ENCODE data around the gene ALX4.

ALX4 gene

GRCh38 chr11:44300844-44301563, 8.9 kb downstream of the ALX4 start:
- DNase-seq (ENCODE audit: low read depth) = peak; percentile 62

- no peak for DNase-seq (ENCODE audit: low read depth)
Measured at GRCh38 chr11:44298862-44299261, 11.1 kb downstream of the ALX4 start.

- DNase-seq (ENCODE audit: low read depth) = no peak
Measured at GRCh38 chr11:44290208-44290607, 19.7 kb downstream of the ALX4 start.

GRCh38 chr11:44288133-44288526, 21.8 kb downstream of the ALX4 start:
- no peak for DNase-seq (ENCODE audit: low read depth)

- DNase-seq (ENCODE audit: low read depth) = no peak
Measured at GRCh38 chr11:44286911-44287310, 23.0 kb downstream of the ALX4 start.

GRCh38 chr11:44286268-44286880, 23.6 kb downstream of the ALX4 start:
- DNase-seq (ENCODE audit: low read depth) = peak; percentile 67

- DNase-seq (ENCODE audit: low read depth) = no peak
Measured at GRCh38 chr11:44285756-44286155, 24.2 kb downstream of the ALX4 start.

GRCh38 chr11:44282620-44283019, 27.3 kb downstream of the ALX4 start:
- DNase-seq (ENCODE audit: low read depth) = no peak

GRCh38 chr11:44281151-44281550, 28.8 kb downstream of the ALX4 start:
- no peak for DNase-seq (ENCODE audit: low read depth)

- no peak for DNase-seq (ENCODE audit: low read depth)
Measured at GRCh38 chr11:44280257-44280656, 29.7 kb downstream of the ALX4 start.

- DNase-seq (ENCODE audit: low read depth) = no peak
Measured at GRCh38 chr11:44279483-44279882, 30.5 kb downstream of the ALX4 start.

GRCh38 chr11:44277196-44278090, 32.5 kb downstream of the ALX4 start:
- no peak for DNase-seq (ENCODE audit: low read depth)

- no peak for DNase-seq (ENCODE audit: low read depth)
Measured at GRCh38 chr11:44275961-44276550, 33.9 kb downstream of the ALX4 start.

GRCh38 chr11:44275241-44275640, 34.7 kb downstream of the ALX4 start:
- DNase-seq (ENCODE audit: low read depth) = no peak

GRCh38 chr11:44274404-44274803, 35.5 kb downstream of the ALX4 start:
- no peak for DNase-seq (ENCODE audit: low read depth)

- no peak for DNase-seq (ENCODE audit: low read depth)
Measured at GRCh38 chr11:44271286-44271685, 38.7 kb downstream of the ALX4 start.

- DNase-seq (ENCODE audit: low read depth) = no peak
Measured at GRCh38 chr11:44270403-44271273, 39.3 kb downstream of the ALX4 start.

- peak; percentile 26 for DNase-seq (ENCODE audit: low read depth)
Measured at GRCh38 chr11:44269369-44270351, 40.3 kb downstream of the ALX4 start.

- DNase-seq (ENCODE audit: low read depth) = no peak
Measured at GRCh38 chr11:44268614-44269080, 41.3 kb downstream of the ALX4 start.
